ENCODE measurements around the gene PCGF3. TPM values are rescaled to one million over a fixed set of nuclear protein-coding genes. Genes with fewer than 3 reads are reported as not detected.
A peak's percentile ranks its signal among the peaks of the same experiment; 100 is the strongest.
"Not testable (repeated sequence)": the region's sequence is repeated elsewhere in the genome, so short reads cannot be mapped to it uniquely, and the experiment has no call there.

Gene PCGF3
- total RNA-seq, 1 experiment from 2014 or later, result 33.3 TPM

DNA sequence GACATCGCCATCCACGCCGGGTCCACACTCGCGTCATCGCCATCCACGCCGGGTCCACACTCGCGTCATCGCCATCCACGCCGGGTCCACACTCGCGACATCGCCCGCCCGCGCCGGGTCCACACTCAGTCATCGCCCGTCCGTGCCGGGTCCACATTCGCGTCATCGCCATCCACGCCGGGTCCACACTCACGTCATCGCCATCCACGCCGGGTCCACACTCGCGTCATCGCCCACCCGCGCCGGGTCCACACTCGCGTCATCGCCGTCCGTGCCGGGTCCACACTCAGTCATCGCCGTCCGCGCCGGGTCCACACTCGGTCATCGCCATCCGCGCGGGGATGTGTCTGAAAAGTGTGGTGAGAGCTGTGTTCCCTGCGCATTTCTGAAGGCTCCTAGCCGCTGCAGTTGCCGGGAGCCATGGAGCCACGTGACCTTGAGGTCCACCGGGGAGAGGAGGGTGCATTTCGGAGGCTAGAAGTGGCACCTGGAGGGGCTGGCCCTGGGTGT lies 17.3 kb downstream of the PCGF3 start:
- DNase-seq (ENCODE audit: low read depth), result no peak

- DNase-seq (ENCODE audit: low read depth), result no peak
These were observed 18.3 kb downstream of the PCGF3 start for GRCh38 chr4:723751-724530.

DNA sequence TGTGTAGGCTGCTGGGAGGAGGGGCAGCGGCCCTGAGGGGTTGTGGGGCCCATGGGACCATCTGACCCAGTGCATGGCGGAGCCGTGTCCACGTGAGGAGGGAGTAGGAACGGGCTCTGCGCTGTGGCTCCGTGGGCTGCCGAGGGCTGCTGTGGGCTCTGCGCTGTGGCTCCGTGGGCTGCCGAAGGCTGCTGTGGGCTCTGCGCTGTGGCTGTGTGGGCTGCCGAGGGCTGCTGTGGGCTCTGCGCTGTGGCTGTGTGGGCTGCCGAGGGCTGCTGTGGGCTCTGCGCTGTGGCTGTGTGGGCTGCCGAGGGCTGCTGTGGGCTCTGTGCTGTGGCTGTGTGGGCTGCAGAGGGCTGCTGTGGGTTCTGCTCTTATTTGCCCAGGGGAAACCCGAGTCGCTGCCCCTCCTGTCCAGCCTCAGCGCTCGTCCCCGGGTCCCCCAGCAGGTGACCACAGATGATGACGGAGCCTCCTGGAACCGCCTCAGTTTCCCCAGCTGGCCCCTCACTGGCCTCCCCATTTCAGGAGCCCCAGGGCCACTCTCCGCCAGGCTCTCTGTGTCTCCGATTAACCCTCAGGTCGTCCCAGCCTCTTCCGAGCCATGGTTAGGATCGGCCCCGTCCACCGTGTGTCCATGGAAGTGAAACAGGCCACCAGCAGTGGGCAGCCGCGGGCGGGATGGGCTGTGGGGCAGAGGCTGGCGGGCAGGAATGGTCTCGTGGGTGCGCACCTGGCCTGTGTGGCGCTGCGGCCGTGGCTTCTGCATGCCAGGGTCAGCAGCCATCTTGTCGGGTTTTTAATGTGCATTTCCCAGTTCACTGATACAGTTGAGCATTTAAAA lies 20.0 kb downstream of the PCGF3 start:
- no peak for DNase-seq (ENCODE audit: low read depth)

DNA sequence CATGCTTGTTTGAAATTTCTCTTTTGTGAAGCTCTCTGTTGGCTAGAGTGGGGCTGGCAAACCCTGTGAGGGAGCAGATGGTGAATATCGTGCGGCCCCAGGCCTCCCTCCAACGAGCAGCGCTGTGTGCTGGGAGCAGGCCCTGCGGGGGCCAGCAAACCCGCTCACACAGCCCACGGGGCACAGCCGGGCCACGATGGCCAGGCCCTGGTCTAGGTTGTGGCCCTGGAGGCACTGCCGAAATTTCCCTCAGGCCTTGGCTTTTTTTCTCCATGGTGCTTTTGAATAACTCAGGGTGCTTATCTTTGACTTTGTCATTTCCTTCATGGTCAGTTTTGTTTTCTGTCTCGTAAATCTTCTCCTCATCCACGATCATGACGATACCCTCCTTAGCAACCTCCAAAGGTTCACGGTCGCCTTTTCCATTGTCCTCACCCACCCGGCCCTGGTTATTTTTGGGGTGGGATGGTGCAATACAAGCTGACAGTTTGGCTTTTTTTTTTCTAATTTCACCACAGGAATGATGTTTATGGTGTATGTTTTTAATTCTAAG lies 20.7 kb downstream of the PCGF3 start:
- peak; percentile 20 for DNase-seq (ENCODE audit: low read depth)

DNA sequence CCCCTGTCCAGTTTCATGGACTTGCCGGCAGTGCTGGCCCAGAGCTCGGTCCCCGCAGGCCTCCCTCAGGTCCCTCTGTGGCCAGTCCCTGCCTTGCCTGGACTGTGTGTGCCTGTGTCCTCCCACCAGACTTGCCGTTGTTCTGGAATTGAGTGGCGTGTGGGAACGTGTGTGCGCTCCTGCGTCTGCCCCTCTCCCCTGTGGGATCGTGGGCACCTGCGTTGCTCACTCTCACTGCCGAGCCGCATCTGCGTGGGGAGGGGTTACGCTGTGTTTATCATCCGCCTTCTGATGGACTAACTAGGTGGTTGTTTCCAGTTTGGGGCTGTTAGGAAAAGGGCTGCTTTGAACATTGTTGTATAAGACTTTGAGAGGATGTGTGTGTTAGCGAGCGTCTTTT lies 21.2 kb downstream of the PCGF3 start:
- no peak for DNase-seq (ENCODE audit: low read depth)

DNA sequence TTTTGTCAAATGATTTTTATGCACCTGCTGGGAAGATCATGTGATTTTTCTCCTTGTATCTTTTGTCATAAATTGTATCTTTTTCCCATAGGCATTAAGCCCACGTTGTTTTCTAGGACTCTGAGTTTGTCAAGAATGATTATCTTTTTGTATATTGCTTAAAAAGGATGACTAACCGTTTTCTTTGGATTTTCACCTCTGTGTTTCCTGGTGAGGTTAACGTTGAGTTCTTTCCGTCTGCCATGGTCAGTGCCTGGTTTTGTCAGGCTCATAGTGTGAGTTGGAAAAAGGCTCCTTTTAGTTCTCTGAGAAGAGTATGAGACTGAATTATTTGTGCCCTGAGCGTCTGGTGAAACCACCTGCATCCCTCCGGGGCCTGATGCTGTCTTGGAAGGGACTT lies 21.9 kb downstream of the PCGF3 start:
- no peak for DNase-seq (ENCODE audit: low read depth)

GRCh38 chr4:729336-730315 lies 24.0 kb downstream of the PCGF3 start:
- DNase-seq (ENCODE audit: low read depth), result no peak

GRCh38 chr4:730511-730910 lies 24.9 kb downstream of the PCGF3 start:
- no peak for DNase-seq (ENCODE audit: low read depth)

DNA sequence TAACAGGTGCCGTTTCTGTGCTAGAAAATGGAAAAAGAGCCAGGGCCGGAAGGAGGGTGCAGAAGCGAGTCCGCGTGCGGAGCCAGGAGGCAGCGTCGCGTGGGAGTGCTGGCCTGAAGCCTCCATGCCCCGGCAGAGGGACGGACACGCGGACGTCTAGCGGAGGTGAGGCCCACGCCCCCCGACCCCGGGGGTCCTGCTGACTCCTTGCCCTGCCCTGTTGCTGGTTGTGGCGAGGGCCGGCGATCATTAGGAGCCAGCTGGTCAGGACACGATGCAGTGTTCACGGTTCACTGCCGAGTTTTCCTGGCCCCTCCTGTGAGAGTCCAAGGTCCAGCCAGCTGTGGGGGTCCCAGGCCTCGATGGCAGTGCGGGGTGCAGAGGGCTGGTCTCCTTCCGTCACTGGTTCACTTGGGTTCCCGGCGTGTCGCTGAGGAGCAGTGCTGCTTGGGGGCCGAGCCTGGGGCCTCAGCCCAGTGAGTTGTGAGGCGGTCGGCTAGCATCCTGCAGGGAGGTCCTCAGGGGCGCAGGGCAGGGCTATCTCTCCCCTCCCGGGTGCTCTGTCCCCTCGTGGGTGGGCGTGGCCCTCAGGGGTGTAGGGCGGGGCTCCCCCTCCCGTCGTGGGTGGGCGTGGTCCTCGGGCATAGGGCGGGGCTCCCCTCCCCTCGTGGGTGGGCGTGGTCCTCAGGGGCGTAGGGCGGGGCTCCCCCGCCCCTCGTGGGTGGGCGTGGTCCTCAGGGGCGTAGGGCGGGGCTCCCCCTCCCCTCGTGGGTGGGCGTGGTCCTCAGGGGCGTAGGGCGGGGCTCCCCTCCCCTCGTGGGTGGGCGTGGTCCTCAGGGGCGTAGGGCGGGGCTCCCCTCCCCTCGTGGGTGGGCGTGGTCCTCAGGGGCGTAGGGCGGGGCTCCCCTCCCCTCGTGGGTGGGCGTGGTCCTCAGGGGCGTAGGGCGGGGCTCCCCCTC lies 25.6 kb downstream of the PCGF3 start:
- not testable (repeated sequence) for DNase-seq (ENCODE audit: low read depth)

DNA sequence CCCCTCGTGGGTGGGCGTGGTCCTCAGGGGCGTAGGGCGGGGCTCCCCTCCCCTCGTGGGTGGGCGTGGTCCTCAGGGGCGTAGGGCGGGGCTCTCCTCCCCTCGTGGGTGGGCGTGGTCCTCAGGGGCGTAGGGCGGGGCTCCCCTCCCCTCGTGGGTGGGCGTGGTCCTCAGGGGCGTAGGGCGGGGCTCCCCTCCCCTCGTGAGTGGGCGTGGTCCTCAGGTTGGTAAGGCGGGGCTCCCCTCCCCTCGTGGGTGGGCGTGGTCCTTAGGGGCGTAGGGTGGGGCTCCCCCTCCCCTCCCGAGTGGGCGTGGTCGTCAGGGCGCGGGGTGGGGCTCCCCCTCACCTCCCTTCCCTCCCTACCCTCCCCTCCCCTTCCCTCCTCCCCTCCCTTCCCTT lies 26.3 kb downstream of the PCGF3 start:
- not testable (repeated sequence) for DNase-seq (ENCODE audit: low read depth)

DNA sequence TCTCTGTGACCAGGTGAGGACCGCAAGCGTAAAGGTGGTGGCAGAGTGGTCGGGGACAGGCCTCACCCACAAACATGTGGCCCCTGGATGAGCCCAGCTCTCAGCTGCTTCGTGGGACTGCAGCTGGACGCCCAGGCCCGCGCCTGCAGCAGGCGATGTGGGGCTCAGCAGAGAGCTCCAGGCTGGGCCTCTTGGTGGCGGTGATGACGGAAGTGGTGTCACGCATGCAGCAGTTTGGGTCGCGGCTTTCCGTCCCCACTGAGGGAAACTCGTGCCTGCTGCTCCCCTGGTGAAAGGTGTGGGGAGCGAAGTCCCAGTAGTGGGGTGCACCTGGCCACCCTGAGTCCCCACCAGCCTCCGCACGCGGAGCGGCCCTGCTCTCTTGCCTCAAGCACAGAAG lies 26.9 kb downstream of the PCGF3 start:
- no peak for DNase-seq (ENCODE audit: low read depth)

GRCh38 chr4:732911-733630 lies 27.4 kb downstream of the PCGF3 start:
- no peak for DNase-seq (ENCODE audit: low read depth)

- DNase-seq (ENCODE audit: low read depth), result no peak
These were observed 28.0 kb downstream of the PCGF3 start for GRCh38 chr4:733631-733980.

DNA sequence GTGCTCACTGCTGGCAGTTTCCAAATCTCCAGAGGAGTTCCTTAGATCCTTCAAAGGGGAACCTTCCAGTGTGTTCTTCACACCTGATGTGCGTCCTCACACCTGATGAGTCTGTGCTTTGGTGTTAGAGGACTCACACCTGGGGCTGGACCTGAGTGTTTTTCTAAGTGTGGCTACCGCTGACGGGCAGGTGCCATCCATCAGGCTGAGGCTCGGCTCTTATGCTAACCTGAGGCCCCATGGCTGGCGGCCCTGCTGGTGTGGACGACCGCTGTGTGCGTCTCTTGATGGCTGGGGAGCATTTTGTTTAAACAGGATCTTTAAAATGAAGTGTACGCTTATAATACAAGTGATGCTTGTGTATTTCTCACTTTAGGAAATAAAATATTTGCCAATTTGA lies 28.4 kb downstream of the PCGF3 start:
- no peak for DNase-seq (ENCODE audit: low read depth)

- no peak for DNase-seq (ENCODE audit: low read depth)
These were observed 29.3 kb downstream of the PCGF3 start for GRCh38 chr4:734951-735350.

DNA sequence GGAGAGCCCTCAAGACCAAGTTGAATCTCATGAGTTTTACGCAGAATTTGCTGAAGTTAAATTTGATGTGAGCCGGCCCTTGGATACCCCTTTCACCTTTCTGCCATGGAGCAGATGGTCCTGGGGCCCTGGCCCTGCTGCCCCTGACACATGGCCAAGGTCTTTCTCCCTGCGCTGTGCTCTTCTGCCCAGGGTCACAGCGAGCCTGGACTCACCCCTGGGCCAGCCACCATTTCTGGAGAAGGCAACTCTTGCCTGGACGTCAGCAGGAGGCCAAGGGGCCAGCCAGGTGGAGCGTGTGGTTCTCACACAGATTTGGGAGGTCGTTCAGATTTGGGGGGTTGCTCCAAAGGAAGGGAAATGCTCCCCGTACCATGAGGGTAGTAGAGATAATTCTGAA lies 30.0 kb downstream of the PCGF3 start:
- DNase-seq (ENCODE audit: low read depth), result no peak

GRCh38 chr4:736561-736960 lies 30.9 kb downstream of the PCGF3 start:
- not testable (repeated sequence) for DNase-seq (ENCODE audit: low read depth)

DNA sequence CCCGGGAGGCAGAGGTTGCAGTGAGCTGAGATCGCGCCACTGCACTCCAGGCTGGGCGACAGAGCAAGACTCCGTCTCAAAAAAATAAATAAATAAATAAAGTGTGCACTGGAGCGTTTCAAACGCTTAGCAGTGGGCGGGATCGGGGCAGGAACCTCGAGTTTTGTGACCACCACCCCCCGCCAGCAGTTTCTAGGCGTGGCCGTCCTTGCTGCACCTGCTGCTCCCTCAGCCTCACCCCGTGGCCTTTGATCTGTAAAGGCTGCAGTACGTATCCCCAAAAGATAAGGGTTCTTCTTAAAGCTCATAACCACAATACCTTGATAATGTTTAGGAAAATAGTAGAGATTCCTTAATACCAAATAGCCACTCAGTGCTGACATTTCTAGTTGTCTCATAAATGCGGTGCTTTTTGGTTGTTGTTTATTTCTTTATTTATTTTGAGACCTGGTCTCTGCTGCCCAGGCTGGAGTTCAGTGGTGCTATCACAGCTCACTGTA lies 33.2 kb downstream of the PCGF3 start:
- no peak for DNase-seq (ENCODE audit: low read depth)

- DNase-seq (ENCODE audit: low read depth), result no peak
These were observed 33.9 kb downstream of the PCGF3 start for GRCh38 chr4:739569-739968.

Measured in M059J (cell line).